DOHH2 (cell line): ENCODE data around the gene ZNF23.

Source experiments
- H3F3A ChIP-seq: fragments of 200-600 bp; sonication (generic), shearing (Covaris generic); 2 replicates; pipeline ENCODE4 v1.6.0; 2016; ENCODE audit warnings: antibody characterized with exemption, mild to moderate bottlenecking; ENCODE audit not compliant: control insufficient read depth, insufficient read depth
- H3K27ac ChIP-seq: fragments of 200-600 bp; sonication (generic); 2 replicates; pipeline ENCODE4 v1.5.1; 2014; ENCODE audit warnings: low read depth, mild to moderate bottlenecking, low read length, moderate library complexity
- H3K27me3 ChIP-seq: fragments of 200-600 bp; sonication (generic); 2 replicates; pipeline ENCODE4 v1.6.1; 2014; ENCODE audit warnings: mild to moderate bottlenecking, low read length, mixed read lengths; ENCODE audit not compliant: control insufficient read depth
- H3K36me3 ChIP-seq: fragments of 200-600 bp; sonication (generic); 2 replicates; pipeline ENCODE4 v1.6.1; 2014; ENCODE audit warnings: mild to moderate bottlenecking, low read length, moderate library complexity, mixed read lengths; ENCODE audit not compliant: control insufficient read depth
- H3K4me1 ChIP-seq: fragments of 200-600 bp; sonication (generic); 2 replicates; pipeline ENCODE4 v1.6.1; 2014; ENCODE audit warnings: mild to moderate bottlenecking, low read length, mixed read lengths; ENCODE audit not compliant: control insufficient read depth
- H3K4me2 ChIP-seq: fragments of 200-600 bp; sonication (generic); 2 replicates; pipeline ENCODE4 v1.6.0; 2014; ENCODE audit warnings: mild to moderate bottlenecking, low read length, moderate library complexity
- H3K4me3 ChIP-seq: fragments of 200-600 bp; sonication (generic); 2 replicates; pipeline ENCODE4 v1.5.1; 2014; ENCODE audit warnings: mild to moderate bottlenecking, low read length, mixed read lengths
- H3K79me2 ChIP-seq: fragments of 200-600 bp; sonication (generic); 2 replicates; pipeline ENCODE4 v1.6.1; 2014; ENCODE audit warnings: mild to moderate bottlenecking, low read length, mixed read lengths; ENCODE audit not compliant: control insufficient read depth
- H3K9me2 ChIP-seq: fragments of 200-600 bp; sonication (generic); replicated peaks from 2 replicates; pipeline ENCODE4 v1.6.1; 2014; ENCODE audit warnings: mild to moderate bottlenecking, low read length, mixed read lengths; ENCODE audit not compliant: control insufficient read depth
- H3K9me3 ChIP-seq: fragments of 200-600 bp; sonication (generic); 2 replicates; pipeline ENCODE4 v1.6.1; 2014; ENCODE audit warnings: antibody characterized with exemption, low read length, mixed read lengths; ENCODE audit not compliant: control insufficient read depth, insufficient read depth
- H4K20me1 ChIP-seq: fragments of 200-600 bp; sonication (generic); 2 replicates; pipeline ENCODE4 v1.6.0; 2014; ENCODE audit warnings: low read depth, mild to moderate bottlenecking, antibody characterized with exemption, low read length, moderate library complexity; ENCODE audit not compliant: control insufficient read depth, insufficient read depth
- CTCF ChIP-seq: fragments of 200-600 bp; sonication (generic); IDR thresholded peaks from one replicate; pipeline ENCODE4 v1.5.1; 2014; ENCODE audit warnings: antibody characterized with exemption, mild to moderate bottlenecking, low read depth, low read length; ENCODE audit not compliant: poor library complexity, severe bottlenecking
- EZH2phosphoT487 ChIP-seq: fragments of 200-600 bp; sonication (generic); IDR thresholded peaks from 2 replicates; pipeline ENCODE4 v1.6.1; 2017; ENCODE audit warnings: borderline replicate concordance, mild to moderate bottlenecking, antibody characterized with exemption, low read length, moderate library complexity, mixed read lengths

ZNF23 gene

GRCh38 chr16:71426880-71427615 is 35.0 kb downstream of the ZNF23 start:
- Histone ChIP-seq H3F3A (no peaks in the 10 kb centered on the region), H3K4me3 (no peak overlapping the region), H3K9me3 (peaks cover 5% of the 10 kb centered on the region; the same call in 1 of the 2 replicates), H3K27ac (no peak overlapping the region), H3K27me3 (no peaks in the 10 kb centered on the region), H3K36me3 (no peaks in the 10 kb centered on the region), H3K9me2 (no peaks in the 10 kb centered on the region), H3K4me2 (no peak overlapping the region), H4K20me1 (no peaks in the 10 kb centered on the region), H3K79me2 (no peaks in the 10 kb centered on the region), H3K4me1 (no peaks in the 10 kb centered on the region)
- TF ChIP-seq EZH2phosphoT487 (no peak), CTCF (no peak)

DNA sequence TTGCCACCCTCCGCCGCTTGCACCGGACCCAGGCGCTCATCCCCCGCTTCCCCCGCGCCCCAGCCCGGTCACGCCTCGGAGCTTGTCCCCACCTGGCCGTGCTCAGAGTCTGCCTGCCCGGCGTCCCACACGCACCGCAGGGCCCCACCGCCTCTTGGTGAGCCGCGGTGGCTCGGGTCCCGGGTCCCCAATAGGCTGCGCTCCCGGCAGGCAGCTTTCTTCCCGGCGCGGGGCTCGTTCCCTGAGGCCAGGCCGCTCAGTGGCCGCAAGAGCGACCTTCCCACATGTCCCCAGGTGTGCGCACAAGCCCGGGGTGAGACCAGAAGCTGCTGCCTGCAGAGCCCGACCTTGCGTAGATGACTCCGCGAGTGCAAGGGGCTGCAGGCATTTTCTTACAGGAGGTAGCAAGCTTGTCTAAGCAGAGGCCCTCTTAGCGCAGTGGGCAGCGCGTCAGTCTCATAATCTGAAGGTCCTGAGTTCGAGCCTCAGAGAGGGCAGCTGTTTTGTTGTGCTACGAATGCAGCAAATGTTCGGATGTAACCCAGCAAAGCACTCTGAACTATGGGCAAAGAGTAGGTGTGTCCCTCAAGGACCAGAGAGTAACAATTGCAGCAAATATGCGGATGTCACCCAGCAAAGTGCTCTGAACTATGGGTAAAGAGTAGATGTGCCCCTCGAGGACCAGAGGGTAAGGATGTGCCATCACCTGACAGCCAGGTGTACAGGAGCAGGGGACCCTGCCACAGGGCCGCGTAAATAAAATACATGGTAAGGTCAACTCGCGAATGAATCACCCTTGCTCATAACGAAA is 35.8 kb downstream of the ZNF23 start:
- Histone ChIP-seq H3K4me2 (no peak overlapping the region), H3K27me3 (no peaks in the 10 kb centered on the region), H3K9me2 (no peaks in the 10 kb centered on the region), H3F3A (no peaks in the 10 kb centered on the region), H3K4me1 (no peaks in the 10 kb centered on the region), H3K27ac (no peak overlapping the region), H4K20me1 (no peaks in the 10 kb centered on the region), H3K4me3 (no peak overlapping the region), H3K9me3 (peaks cover 5% of the 10 kb centered on the region; the same call in 1 of the 2 replicates), H3K79me2 (no peaks in the 10 kb centered on the region), H3K36me3 (no peaks in the 10 kb centered on the region)
- TF ChIP-seq EZH2phosphoT487 (no peak), CTCF (no peak)

- no peaks in the 10 kb centered on the region for H3K79me2 ChIP-seq
- H4K20me1 ChIP-seq, result no peaks in the 10 kb centered on the region
- H3K9me3 ChIP-seq, result peaks cover 5% of the 10 kb centered on the region; the same call in 1 of the 2 replicates
- H3F3A ChIP-seq, result no peaks in the 10 kb centered on the region
- no peaks in the 10 kb centered on the region for H3K9me2 ChIP-seq
- H3K36me3 ChIP-seq, result no peaks in the 10 kb centered on the region
- no peak overlapping the region for H3K27ac ChIP-seq
- TF ChIP-seq EZH2phosphoT487, result no peak
- no peak for TF ChIP-seq CTCF
- H3K27me3 ChIP-seq, result no peaks in the 10 kb centered on the region
- no peaks in the 10 kb centered on the region for H3K4me1 ChIP-seq
- H3K4me3 ChIP-seq, result no peak overlapping the region
- no peak overlapping the region for H3K4me2 ChIP-seq
Observed at GRCh38 chr16:71425746-71426068, 36.3 kb downstream of the ZNF23 start.
